GM23338 (cell line): ENCODE data around the gene RPS6KA5. TPM values are rescaled to one million over a fixed set of nuclear protein-coding genes. Genes with fewer than 3 reads are reported as not detected.

Experiments used
- ATAC-seq: fragments of 200-7000 bp; cut with Tn5 transposase; 3 replicates; pipeline ENCODE4 v1.9.1; 2020
- DNase-seq: peaks from one replicate; pipeline ENCODE4 v3.0.0-alpha.2; 2015; ENCODE audit warnings: low spot score
- H2AFZ ChIP-seq: fragments of 200-600 bp; sonication (generic); 2 replicates; pipeline ENCODE4 v1.8.0; 2016; ENCODE audit warnings: antibody characterized with exemption, mild to moderate bottlenecking, moderate library complexity
- H3F3A ChIP-seq: fragments of 200-600 bp; sonication (generic); replicated peaks from 2 replicates; pipeline ENCODE4 v1.8.0; 2017; ENCODE audit warnings: antibody characterized with exemption, mixed run types, low read depth
- H3K27ac ChIP-seq: fragments of 200-600 bp; sonication (generic); 2 replicates; pipeline ENCODE4 v1.6.1; 2016; ENCODE audit warnings: low read depth
- H3K27me3 ChIP-seq: fragments of 200-600 bp; sonication (generic); 2 replicates; pipeline ENCODE4 v1.8.0; 2016; ENCODE audit warnings: mild to moderate bottlenecking, mixed run types, moderate library complexity; ENCODE audit not compliant: insufficient read depth
- H3K36me3 ChIP-seq: fragments of 200-600 bp; sonication (generic); 2 replicates; pipeline ENCODE4 v1.8.0; 2016; ENCODE audit warnings: mild to moderate bottlenecking; ENCODE audit not compliant: insufficient read depth
- H3K4me1 ChIP-seq: fragments of 200-600 bp; sonication (generic); 2 replicates; pipeline ENCODE4 v1.8.0; 2016; ENCODE audit warnings: mild to moderate bottlenecking, moderate library complexity; ENCODE audit not compliant: insufficient read depth
- H3K4me2 ChIP-seq: fragments of 200-600 bp; sonication (generic); 2 replicates; pipeline ENCODE4 v1.7.1; 2017; ENCODE audit warnings: mixed run types
- H3K4me3 ChIP-seq: fragments of 200-600 bp; sonication (generic); 2 replicates; pipeline ENCODE4 v1.6.1; 2016; ENCODE audit warnings: mixed run types
- H3K79me2 ChIP-seq: fragments of 200-600 bp; sonication (generic); replicated peaks from 2 replicates; pipeline ENCODE4 v1.8.0; 2017; ENCODE audit warnings: mild to moderate bottlenecking; ENCODE audit not compliant: insufficient read depth
- H3K9me2 ChIP-seq: fragments of 200-600 bp; sonication (generic); 2 replicates; pipeline ENCODE4 v1.8.0; 2017; ENCODE audit not compliant: insufficient read depth
- H4K20me1 ChIP-seq: fragments of 200-600 bp; sonication (generic); replicated peaks from 2 replicates; pipeline ENCODE4 v1.8.0; 2017; ENCODE audit warnings: mild to moderate bottlenecking; ENCODE audit not compliant: insufficient read depth
- H3K27ac Mint-ChIP-seq: 2 replicates; pipeline ENCODE4 v1.8.0; 2020; ENCODE audit warnings: inconsistent platforms, mild to moderate bottlenecking, moderate library complexity, mixed read lengths
- H3K27me3 Mint-ChIP-seq: 3 replicates; pipeline ENCODE4 v1.8.0; 2022; ENCODE audit warnings: low read depth, mild to moderate bottlenecking, moderate library complexity, mixed read lengths, inconsistent platforms; ENCODE audit not compliant: insufficient read depth, poor library complexity
- H3K36me3 Mint-ChIP-seq: 3 replicates; pipeline ENCODE4 v1.8.0; 2021; ENCODE audit warnings: low read depth, mild to moderate bottlenecking, inconsistent platforms, moderate library complexity, mixed read lengths
- H3K4me1 Mint-ChIP-seq: 3 replicates; pipeline ENCODE4 v1.8.0; 2020; ENCODE audit warnings: mild to moderate bottlenecking, inconsistent platforms, mixed read lengths
- H3K4me3 Mint-ChIP-seq: 3 replicates; pipeline ENCODE4 v1.8.0; 2021; ENCODE audit warnings: moderate library complexity, mild to moderate bottlenecking, inconsistent platforms, mixed read lengths
- H3K9me3 Mint-ChIP-seq: 3 replicates; pipeline ENCODE4 v1.8.0; 2020; ENCODE audit warnings: moderate library complexity, mild to moderate bottlenecking, inconsistent platforms, mixed read lengths
- CREB1 ChIP-seq: fragments of 250-450 bp; sonication (Bioruptor Pico); IDR thresholded peaks from 2 replicates; pipeline ENCODE4 v1.5.0; 2020; ENCODE audit warnings: low read depth, mild to moderate bottlenecking, moderate library complexity
- EZH2 ChIP-seq: fragments of 200-600 bp; sonication (generic); IDR thresholded peaks from one replicate; pipeline ENCODE4 v1.8.0; 2017; ENCODE audit warnings: antibody characterized with exemption, mild to moderate bottlenecking, low read depth; ENCODE audit not compliant: unreplicated experiment
- NANOG ChIP-seq: IDR thresholded peaks from 2 replicates; pipeline ENCODE4 v1.6.1; 2016; ENCODE audit warnings: antibody characterized with exemption, borderline replicate concordance
- POLR2AphosphoS5 ChIP-seq: IDR thresholded peaks from 2 replicates; pipeline ENCODE4 v1.6.1; 2016; ENCODE audit warnings: antibody characterized with exemption, low read depth
- ZNF331 ChIP-seq: fragments of 250-450 bp; sonication (Bioruptor Pico); IDR thresholded peaks from 2 replicates; pipeline ENCODE4 v1.5.0; 2020; ENCODE audit warnings: low read depth, mild to moderate bottlenecking, moderate library complexity
- polyA plus RNA-seq: library from polyadenylated mRNA; unstranded; fragments of >200 nt; fragmentation: Nextera tagmentation; extraction: Ambion mirVana; gene quantifications from 2 replicates; pipeline ENCODE4 v1.2.1, GENCODE V29; 2016
- total RNA-seq: library from RNA; depleted of rRNA; stranded (reverse); fragments of >200 nt; shearing (Covaris generic); gene quantifications from 2 replicates; pipeline ENCODE4 v1.2.3, GENCODE V29; 2014
- TF ChIP-seq, protein P1 (sequence below), 2 experiments: fragments of 200-600 bp in 1 of 2; sonication (generic) in 1 of 2; conservative IDR thresholded peaks; 2 replicates each; pipeline versions ENCODE4 v1.5.1 to v1.6.1; 2016 to 2017; ENCODE audit warnings: antibody characterized with exemption in 2 of 2, low read depth in 2 of 2, mild to moderate bottlenecking in 2 of 2, moderate library complexity in 1 of 2
- TF ChIP-seq, protein P2 (sequence below): IDR thresholded peaks from one replicate; pipeline ENCODE4 v1.6.1; 2018; ENCODE audit warnings: antibody characterized with exemption; ENCODE audit not compliant: unreplicated experiment

RPS6KA5 gene
- total and polyA plus RNA-seq, 2 experiments from 2014 or later, result 2.1 to 2.4 TPM

DNA sequence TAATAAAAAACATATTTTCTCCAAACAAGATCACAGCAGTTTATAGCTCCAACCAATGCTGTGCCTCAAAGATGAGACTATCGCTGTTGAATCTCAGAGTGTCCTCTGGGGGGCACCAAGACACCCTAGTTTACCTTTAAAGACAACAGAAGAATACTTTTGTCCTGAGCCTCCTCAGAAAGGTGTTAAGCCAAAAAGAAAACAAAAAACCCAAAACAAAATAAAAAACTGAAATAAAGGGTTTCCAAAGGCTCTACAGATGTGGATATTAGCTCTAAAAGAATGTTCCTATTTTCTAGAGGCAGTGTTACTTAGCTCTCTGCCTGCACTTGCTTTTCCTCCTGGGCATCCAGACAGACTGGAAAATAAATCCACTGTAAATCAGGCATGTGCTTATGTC, 157.3 kb downstream of the RPS6KA5 start:
- H3K27ac Mint-ChIP-seq, result no peak overlapping the region
- Histone ChIP-seq H4K20me1 (no peaks in the 10 kb centered on the region), H3K9me2 (no peaks in the 10 kb centered on the region), H3K4me1 (no peaks in the 10 kb centered on the region), H3K4me3 (no peak overlapping the region), H3K4me2 (no peak overlapping the region), H3K27ac (no peak overlapping the region), H2AFZ (no peak overlapping the region), H3F3A (no peaks in the 10 kb centered on the region), H3K79me2 (no peaks in the 10 kb centered on the region), H3K36me3 (no peaks in the 10 kb centered on the region), H3K27me3 (no peaks in the 10 kb centered on the region)
- peak; percentile 93 for ATAC-seq
- H3K27me3 Mint-ChIP-seq, result peaks cover 1% of the 10 kb centered on the region
- TF ChIP-seq ZNF331 (CRISPR knock-in tag) (no peak), EZH2 (no peak), CREB1 (CRISPR knock-in tag) (no peak), NANOG (no peak)
- TF ChIP-seq, protein P1, sequence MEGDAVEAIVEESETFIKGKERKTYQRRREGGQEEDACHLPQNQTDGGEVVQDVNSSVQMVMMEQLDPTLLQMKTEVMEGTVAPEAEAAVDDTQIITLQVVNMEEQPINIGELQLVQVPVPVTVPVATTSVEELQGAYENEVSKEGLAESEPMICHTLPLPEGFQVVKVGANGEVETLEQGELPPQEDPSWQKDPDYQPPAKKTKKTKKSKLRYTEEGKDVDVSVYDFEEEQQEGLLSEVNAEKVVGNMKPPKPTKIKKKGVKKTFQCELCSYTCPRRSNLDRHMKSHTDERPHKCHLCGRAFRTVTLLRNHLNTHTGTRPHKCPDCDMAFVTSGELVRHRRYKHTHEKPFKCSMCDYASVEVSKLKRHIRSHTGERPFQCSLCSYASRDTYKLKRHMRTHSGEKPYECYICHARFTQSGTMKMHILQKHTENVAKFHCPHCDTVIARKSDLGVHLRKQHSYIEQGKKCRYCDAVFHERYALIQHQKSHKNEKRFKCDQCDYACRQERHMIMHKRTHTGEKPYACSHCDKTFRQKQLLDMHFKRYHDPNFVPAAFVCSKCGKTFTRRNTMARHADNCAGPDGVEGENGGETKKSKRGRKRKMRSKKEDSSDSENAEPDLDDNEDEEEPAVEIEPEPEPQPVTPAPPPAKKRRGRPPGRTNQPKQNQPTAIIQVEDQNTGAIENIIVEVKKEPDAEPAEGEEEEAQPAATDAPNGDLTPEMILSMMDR (conservative IDR thresholded peaks at IDR 0.05; ENCODE audit: low read depth in 2 of 2), result peak; percentile 77 to 88
- peaks cover 8% of the 10 kb centered on the region; the same call in 2 of the 3 replicates for H3K4me1 Mint-ChIP-seq
- H3K4me3 Mint-ChIP-seq, result no peak overlapping the region
- H3K36me3 Mint-ChIP-seq, result no peaks in the 10 kb centered on the region
- peak; percentile 78 for DNase-seq
- no peaks in the 10 kb centered on the region for H3K9me3 Mint-ChIP-seq

DNA sequence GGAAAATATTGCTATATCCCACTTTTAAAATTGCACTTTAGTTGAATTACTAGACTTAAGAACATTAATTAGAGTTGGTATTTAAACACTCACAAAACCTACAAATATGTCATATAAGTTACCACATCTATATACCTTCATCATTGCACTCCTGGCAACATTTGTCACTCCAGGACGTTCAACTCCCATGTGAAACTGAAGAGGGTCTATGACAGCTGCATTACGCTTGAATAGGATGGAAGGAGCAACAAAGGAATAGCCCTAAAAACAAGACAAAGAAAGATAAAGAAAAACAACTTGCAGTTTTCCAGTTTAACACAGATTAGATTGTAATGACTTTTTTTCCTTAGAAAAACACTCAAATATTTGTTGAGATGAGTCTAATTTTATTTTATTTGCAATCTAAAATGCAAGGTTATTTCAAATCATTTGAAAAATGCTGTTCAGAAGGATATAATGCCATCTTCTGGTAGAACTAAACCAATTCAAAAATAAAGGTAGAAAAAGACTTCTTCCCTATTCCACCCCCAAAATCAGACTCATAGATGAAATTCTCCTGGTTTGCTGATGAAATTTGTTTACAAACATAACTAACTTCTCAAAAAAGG, 159.9 kb downstream of the RPS6KA5 start:
- ATAC-seq (no peak), DNase-seq (no peak)
- H3K4me2 ChIP-seq, result no peak overlapping the region
- Mint-ChIP-seq H3K27me3 (peaks cover 1% of the 10 kb centered on the region), H3K27ac (no peak overlapping the region), H3K4me3 (no peak overlapping the region), H3K36me3 (no peaks in the 10 kb centered on the region), H3K9me3 (no peaks in the 10 kb centered on the region), H3K4me1 (peaks cover 6% of the 10 kb centered on the region; the same call in 2 of the 3 replicates)
- H3K36me3 ChIP-seq, result no peaks in the 10 kb centered on the region
- H4K20me1 ChIP-seq, result no peaks in the 10 kb centered on the region
- H3K4me3 ChIP-seq, result no peak overlapping the region
- H3K27me3 ChIP-seq, result no peaks in the 10 kb centered on the region
- no peak overlapping the region for H2AFZ ChIP-seq
- H3K79me2 ChIP-seq, result no peaks in the 10 kb centered on the region
- no peak overlapping the region for H3K27ac ChIP-seq
- no peaks in the 10 kb centered on the region for H3K9me2 ChIP-seq
- H3F3A ChIP-seq, result no peaks in the 10 kb centered on the region
- TF ChIP-seq, protein P1 (conservative IDR thresholded peaks at IDR 0.05; ENCODE audit: low read depth in 2 of 2), result peak in 1 of 2 experiments; percentile 32; a peak in 2 of 4 replicates
- no peak for TF ChIP-seq POLR2AphosphoS5
- TF ChIP-seq, protein P2, sequence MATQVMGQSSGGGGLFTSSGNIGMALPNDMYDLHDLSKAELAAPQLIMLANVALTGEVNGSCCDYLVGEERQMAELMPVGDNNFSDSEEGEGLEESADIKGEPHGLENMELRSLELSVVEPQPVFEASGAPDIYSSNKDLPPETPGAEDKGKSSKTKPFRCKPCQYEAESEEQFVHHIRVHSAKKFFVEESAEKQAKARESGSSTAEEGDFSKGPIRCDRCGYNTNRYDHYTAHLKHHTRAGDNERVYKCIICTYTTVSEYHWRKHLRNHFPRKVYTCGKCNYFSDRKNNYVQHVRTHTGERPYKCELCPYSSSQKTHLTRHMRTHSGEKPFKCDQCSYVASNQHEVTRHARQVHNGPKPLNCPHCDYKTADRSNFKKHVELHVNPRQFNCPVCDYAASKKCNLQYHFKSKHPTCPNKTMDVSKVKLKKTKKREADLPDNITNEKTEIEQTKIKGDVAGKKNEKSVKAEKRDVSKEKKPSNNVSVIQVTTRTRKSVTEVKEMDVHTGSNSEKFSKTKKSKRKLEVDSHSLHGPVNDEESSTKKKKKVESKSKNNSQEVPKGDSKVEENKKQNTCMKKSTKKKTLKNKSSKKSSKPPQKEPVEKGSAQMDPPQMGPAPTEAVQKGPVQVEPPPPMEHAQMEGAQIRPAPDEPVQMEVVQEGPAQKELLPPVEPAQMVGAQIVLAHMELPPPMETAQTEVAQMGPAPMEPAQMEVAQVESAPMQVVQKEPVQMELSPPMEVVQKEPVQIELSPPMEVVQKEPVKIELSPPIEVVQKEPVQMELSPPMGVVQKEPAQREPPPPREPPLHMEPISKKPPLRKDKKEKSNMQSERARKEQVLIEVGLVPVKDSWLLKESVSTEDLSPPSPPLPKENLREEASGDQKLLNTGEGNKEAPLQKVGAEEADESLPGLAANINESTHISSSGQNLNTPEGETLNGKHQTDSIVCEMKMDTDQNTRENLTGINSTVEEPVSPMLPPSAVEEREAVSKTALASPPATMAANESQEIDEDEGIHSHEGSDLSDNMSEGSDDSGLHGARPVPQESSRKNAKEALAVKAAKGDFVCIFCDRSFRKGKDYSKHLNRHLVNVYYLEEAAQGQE, result no peak
- H3K4me1 ChIP-seq, result no peaks in the 10 kb centered on the region
